CD14-positive monocyte (primary cell): ENCODE results near the gene NSD1. TPM values are rescaled to one million over a fixed set of nuclear protein-coding genes. Genes with fewer than 3 reads are reported as not detected.
"Not testable (repeated sequence)": the region's sequence is repeated elsewhere in the genome, so short reads cannot be mapped to it uniquely, and the experiment has no call there.

Source experiments
- DNase-seq, 3 donors: peaks; one replicate each; pipeline ENCODE4 v3.0.0-alpha.2; 2011 to 2022
- H2AFZ ChIP-seq: 2 replicates; pipeline ENCODE4 v1.6.0; 2012; ENCODE audit warnings: mild to moderate bottlenecking, low read depth, low read length, inconsistent platforms; ENCODE audit not compliant: insufficient read depth, poor library complexity, severe bottlenecking
- H3K27ac ChIP-seq, 2 donors: 1 replicate in 1 of 2; 2 replicates in 1 of 2; pipeline ENCODE4 v1.5.1; 2012 to 2013; ENCODE audit warnings: low read length in 2 of 2, control low read depth in 1 of 2, inconsistent platforms in 1 of 2, low read depth in 1 of 2, mild to moderate bottlenecking in 1 of 2
- H3K27me3 ChIP-seq, 2 donors: one replicate each; pipeline versions ENCODE4 v1.6.0 to v1.6.1; 2011 to 2013; ENCODE audit warnings: low read length in 2 of 2; ENCODE audit not compliant: control insufficient read depth in 2 of 2, insufficient read depth in 2 of 2
- H3K36me3 ChIP-seq, 2 donors: replicated peaks in 1 of 2; 1 replicate in 1 of 2; 2 replicates in 1 of 2; pipeline versions ENCODE4 v1.5.1 to v1.6.1; 2012 to 2013; ENCODE audit warnings: low read length in 2 of 2, control low read depth in 1 of 2, inconsistent platforms in 1 of 2, mild to moderate bottlenecking in 1 of 2; ENCODE audit not compliant: insufficient read depth in 2 of 2, control insufficient read depth in 1 of 2
- H3K4me1 ChIP-seq, 2 donors: 1 replicate in 1 of 2; 2 replicates in 1 of 2; pipeline versions ENCODE4 v1.5.1 to v1.6.1; 2012 to 2013; ENCODE audit warnings: low read length in 2 of 2, control low read depth in 1 of 2, inconsistent platforms in 1 of 2, mild to moderate bottlenecking in 1 of 2, moderate library complexity in 1 of 2; ENCODE audit not compliant: insufficient read depth in 2 of 2, control insufficient read depth in 1 of 2
- H3K4me2 ChIP-seq: replicated peaks from 2 replicates; pipeline ENCODE3; 2012; ENCODE audit warnings: low read length, moderate library complexity, mild to moderate bottlenecking; ENCODE audit not compliant: poor library complexity, severe bottlenecking; ENCODE audit errors: extremely low read depth
- H3K4me3 ChIP-seq, 3 experiments: fragments of 200-600 bp in 1 of 3; sonication (generic) in 1 of 3; replicated peaks in 1 of 3; 1 replicate in 2 of 3; 2 replicates in 1 of 3; pipeline ENCODE4 v1.5.1; 2011 to 2013; ENCODE audit warnings: low read length in 3 of 3, mild to moderate bottlenecking in 3 of 3, control low read depth in 2 of 3, low read depth in 2 of 3, inconsistent platforms in 1 of 3, moderate library complexity in 1 of 3
- H3K79me2 ChIP-seq: 2 replicates; pipeline ENCODE4 v1.6.0; 2012; ENCODE audit warnings: mild to moderate bottlenecking, control low read depth, inconsistent platforms, low read length, moderate library complexity; ENCODE audit not compliant: insufficient read depth
- H3K9ac ChIP-seq: 2 replicates; pipeline ENCODE4 v1.6.0; 2017; ENCODE audit warnings: low read length, mild to moderate bottlenecking; ENCODE audit not compliant: insufficient read depth, poor library complexity, severe bottlenecking
- H3K9me3 ChIP-seq, 2 donors: replicated peaks in 1 of 2; 1 replicate in 1 of 2; 2 replicates in 1 of 2; pipeline versions ENCODE4 v1.5.1 to v1.6.1; 2012 to 2013; ENCODE audit warnings: low read length in 2 of 2, control low read depth in 1 of 2; ENCODE audit not compliant: control insufficient read depth in 1 of 2, insufficient read depth in 1 of 2
- H4K20me1 ChIP-seq: 2 replicates; pipeline ENCODE4 v1.6.0; 2012; ENCODE audit warnings: mild to moderate bottlenecking, low read length, control low read depth, moderate library complexity; ENCODE audit not compliant: insufficient read depth
- H3K27ac Mint-ChIP-seq, 7 donors: one replicate each; pipeline ENCODE4 v1.8.0; 2020; ENCODE audit warnings: mild to moderate bottlenecking in 7 of 7, mixed read lengths in 7 of 7, moderate library complexity in 6 of 7, inconsistent platforms in 2 of 7
- H3K27me3 Mint-ChIP-seq, 3 donors: one replicate each; pipeline ENCODE4 v1.8.0; 2021 to 2022; ENCODE audit warnings: low read depth in 3 of 3, mild to moderate bottlenecking in 3 of 3, mixed read lengths in 3 of 3, moderate library complexity in 3 of 3, inconsistent platforms in 1 of 3
- H3K36me3 Mint-ChIP-seq, 2 donors: one replicate each; pipeline ENCODE4 v1.8.0; 2020; ENCODE audit warnings: mixed read lengths in 2 of 2, inconsistent platforms in 1 of 2, mild to moderate bottlenecking in 1 of 2
- H3K4me1 Mint-ChIP-seq: one replicate; pipeline ENCODE4 v1.8.0; 2020; ENCODE audit warnings: mild to moderate bottlenecking, mixed read lengths
- H3K4me3 Mint-ChIP-seq, 2 donors: one replicate each; pipeline ENCODE4 v1.8.0; 2020; ENCODE audit warnings: mild to moderate bottlenecking in 2 of 2, mixed read lengths in 2 of 2, moderate library complexity in 1 of 2
- H3K9me3 Mint-ChIP-seq, 7 donors: one replicate each; pipeline ENCODE4 v1.8.0; 2020 to 2022; ENCODE audit warnings: mixed read lengths in 7 of 7, mild to moderate bottlenecking in 6 of 7, moderate library complexity in 6 of 7, inconsistent platforms in 2 of 7
- WGBS: methylation state at CpG from one replicate; pipeline ENCODE4 v1.1.5; 2013; ENCODE audit warnings: missing lambda C conversion rate; ENCODE audit not compliant: insufficient coverage; 5-methylcytosine and 5-hydroxymethylcytosine counted together
- intact Hi-C, 2 donors: fragments of 100-400 bp; cut with micrococcal nuclease; formaldehyde crosslinking; loops; one replicate each; pipeline versions ENCODE4 v1.15.0 to v1.15.1; 2023
- polyA plus RNA-seq, 3 donors: library from polyadenylated mRNA; depleted of rRNA in 1 of 3; unstranded in 2 of 3; stranded (reverse) in 1 of 3; fragments of 300-500 nt in 2 of 3; fragments of >200 nt in 1 of 3; fragmentation: Illumina TruSeq in 2 of 3; gene quantifications; 1 replicate in 2 of 3; 2 replicates in 1 of 3; pipeline ENCODE4 v1.2.3, GENCODE V29; 2012 to 2021
- TF ChIP-seq, protein P1 (sequence below): fragments of 200-600 bp; IDR thresholded peaks from one replicate; pipeline ENCODE4 v1.8.0; 2022; ENCODE audit warnings: antibody characterized with exemption, mild to moderate bottlenecking

Gene NSD1
- polyA plus RNA-seq, 3 donors: 12.6 to 31.9 (median 19.0) TPM

DNA sequence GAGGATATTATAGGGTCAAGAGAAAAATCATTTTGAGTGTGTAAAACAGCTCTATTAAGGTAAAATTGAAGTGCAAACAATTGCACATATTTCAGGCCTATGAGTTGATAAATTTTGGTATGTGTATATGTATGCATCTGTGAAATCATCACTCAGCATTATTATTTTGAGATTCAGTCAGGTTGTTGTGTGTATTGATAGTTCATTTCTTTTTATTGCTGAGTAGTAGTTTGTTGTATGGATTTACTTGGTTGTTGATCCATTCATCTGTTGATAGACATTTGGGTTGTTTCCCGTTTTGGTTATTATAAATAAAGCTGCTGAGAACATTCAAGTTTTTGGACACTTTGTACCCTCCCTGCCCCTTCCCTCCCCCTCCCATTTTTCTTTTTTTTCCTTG, 119.7 kb downstream of the NSD1 start:
- peak overlapping the region in 1 of 7 donors; percentile 26 for H3K27ac Mint-ChIP-seq
- Histone ChIP-seq H3K4me3 (no peak overlapping the region), H3K36me3 (peaks cover 92 to 96% of the 10 kb centered on the region in 2 donors), H3K9ac (no peak overlapping the region), H3K9me3 (no peaks in the 10 kb centered on the region), H2AFZ (no peak overlapping the region), H3K4me1 (no peaks in the 10 kb centered on the region), H3K27me3 (no peaks in the 10 kb centered on the region), H3K79me2 (no peaks in the 10 kb centered on the region), H3K27ac (no peak overlapping the region), H4K20me1 (peaks cover 57% of the 10 kb centered on the region), H3K4me2 (no peak overlapping the region)
- DNase-seq: no peak
- TF ChIP-seq, protein P1, sequence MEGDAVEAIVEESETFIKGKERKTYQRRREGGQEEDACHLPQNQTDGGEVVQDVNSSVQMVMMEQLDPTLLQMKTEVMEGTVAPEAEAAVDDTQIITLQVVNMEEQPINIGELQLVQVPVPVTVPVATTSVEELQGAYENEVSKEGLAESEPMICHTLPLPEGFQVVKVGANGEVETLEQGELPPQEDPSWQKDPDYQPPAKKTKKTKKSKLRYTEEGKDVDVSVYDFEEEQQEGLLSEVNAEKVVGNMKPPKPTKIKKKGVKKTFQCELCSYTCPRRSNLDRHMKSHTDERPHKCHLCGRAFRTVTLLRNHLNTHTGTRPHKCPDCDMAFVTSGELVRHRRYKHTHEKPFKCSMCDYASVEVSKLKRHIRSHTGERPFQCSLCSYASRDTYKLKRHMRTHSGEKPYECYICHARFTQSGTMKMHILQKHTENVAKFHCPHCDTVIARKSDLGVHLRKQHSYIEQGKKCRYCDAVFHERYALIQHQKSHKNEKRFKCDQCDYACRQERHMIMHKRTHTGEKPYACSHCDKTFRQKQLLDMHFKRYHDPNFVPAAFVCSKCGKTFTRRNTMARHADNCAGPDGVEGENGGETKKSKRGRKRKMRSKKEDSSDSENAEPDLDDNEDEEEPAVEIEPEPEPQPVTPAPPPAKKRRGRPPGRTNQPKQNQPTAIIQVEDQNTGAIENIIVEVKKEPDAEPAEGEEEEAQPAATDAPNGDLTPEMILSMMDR: no peak
- no peaks in the 10 kb centered on the region for H3K27me3 Mint-ChIP-seq
- H3K4me3 Mint-ChIP-seq: no peak overlapping the region
- no peaks in the 10 kb centered on the region for H3K4me1 Mint-ChIP-seq
- no peaks in the 10 kb centered on the region for H3K9me3 Mint-ChIP-seq
- intact Hi-C loops: no loop called here
- WGBS: no CpG with 5 or more reads among the region's 1 CpG
- H3K36me3 Mint-ChIP-seq: peaks cover 73 to 94% of the 10 kb centered on the region in 2 donors

DNA sequence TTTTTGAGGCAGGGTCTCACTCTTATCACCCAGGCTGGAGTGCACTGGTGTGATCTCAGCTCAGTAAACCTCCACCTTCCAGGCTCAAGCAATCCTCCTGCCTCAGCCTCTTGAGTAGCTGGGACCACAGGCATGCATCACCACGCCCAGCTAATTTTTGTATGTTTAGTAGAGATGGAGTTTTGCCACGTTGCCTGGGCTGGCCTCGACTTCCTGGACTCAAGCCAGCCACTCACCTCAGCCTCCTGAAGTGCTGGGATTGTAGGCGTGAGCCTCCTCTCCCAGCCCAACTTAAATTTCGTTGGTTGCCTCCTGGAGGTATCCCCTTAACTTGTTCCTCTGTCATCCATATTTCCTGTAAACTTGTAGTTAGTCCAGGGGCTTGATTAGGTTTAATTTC, 122.7 kb downstream of the NSD1 start:
- H3K9me3 Mint-ChIP-seq: no peaks in the 10 kb centered on the region

DNA sequence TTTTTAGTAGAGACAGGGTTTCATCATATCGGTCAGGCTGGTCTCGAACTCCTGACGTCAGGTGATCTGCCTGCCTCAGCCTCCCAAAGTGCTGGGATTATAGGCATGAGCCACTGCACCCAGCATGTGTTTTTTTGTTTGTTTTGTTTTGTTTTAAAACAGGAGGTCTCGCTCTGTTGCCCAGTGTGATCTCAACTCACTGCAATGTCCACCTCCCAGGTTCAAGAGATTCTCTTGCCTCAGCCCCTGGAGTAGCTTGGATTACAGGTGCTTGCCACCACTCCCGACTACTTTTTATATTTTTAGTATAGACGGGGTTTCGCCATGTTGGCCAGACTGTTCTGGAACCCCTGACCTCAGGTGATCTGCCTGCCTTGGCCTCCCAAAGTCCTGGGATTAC, 125.1 kb downstream of the NSD1 start:
- H3K9me3 Mint-ChIP-seq, intact Hi-C loops, H3K9ac ChIP-seq, H3K4me3 ChIP-seq, H3K9me3 ChIP-seq, H3K4me1 Mint-ChIP-seq, H3K27ac ChIP-seq, H2AFZ ChIP-seq, H3K79me2 ChIP-seq, H3K4me3 Mint-ChIP-seq, H3K27me3 Mint-ChIP-seq, H3K4me1 ChIP-seq, DNase-seq, H3K4me2 ChIP-seq, H3K27me3 ChIP-seq: not testable (repeated sequence)
- Mint-ChIP-seq H3K27ac (peak overlapping the region in 2 of 7 donors; percentile 25 to 28), H3K36me3 (peaks cover 82 to 98% of the 10 kb centered on the region in 2 donors)
- WGBS: 88% methylated on average over 2 of the region's 7 CpGs
- peaks cover 40% of the 10 kb centered on the region for H4K20me1 ChIP-seq
- peaks cover 91 to 98% of the 10 kb centered on the region in 2 donors for H3K36me3 ChIP-seq

More for the DNA sequence above, 122.7 kb downstream of the NSD1 start:
- TF ChIP-seq, protein P1: no peak
- Histone ChIP-seq H3K9ac (no peak overlapping the region), H3K4me3 (no peak overlapping the region), H3K4me2 (no peak overlapping the region), H3K27me3 (no peaks in the 10 kb centered on the region), H3K36me3 (peaks cover 92 to 98% of the 10 kb centered on the region in 2 donors), H3K4me1 (no peaks in the 10 kb centered on the region), H3K9me3 (no peaks in the 10 kb centered on the region), H3K79me2 (no peaks in the 10 kb centered on the region), H3K27ac (no peak overlapping the region), H2AFZ (no peak overlapping the region), H4K20me1 (peaks cover 48% of the 10 kb centered on the region)
- no CpG with 5 or more reads among the region's 5 CpGs for WGBS
- Mint-ChIP-seq H3K4me1 (no peaks in the 10 kb centered on the region), H3K27ac (peak overlapping the region in 1 of 7 donors; percentile 8), H3K36me3 (peaks cover 84 to 100% of the 10 kb centered on the region in 2 donors), H3K4me3 (no peak overlapping the region), H3K27me3 (no peaks in the 10 kb centered on the region)
- intact Hi-C loops: no loop called here
- DNase-seq: no peak
